Mesendoderm (in vitro differentiated cells): ENCODE data around the gene FXYD6.

Experiments used
- DNase-seq: peaks from one replicate; pipeline ENCODE4 v3.0.0; 2013
- H2AK5ac ChIP-seq: 2 replicates; pipeline ENCODE4 v1.6.1; 2013; ENCODE audit warnings: low read length, inconsistent platforms
- H2BK120ac ChIP-seq: 2 replicates; pipeline ENCODE4 v1.6.1; 2013; ENCODE audit warnings: low read depth, mild to moderate bottlenecking, low read length, moderate library complexity, mixed read lengths
- H2BK15ac ChIP-seq: replicated peaks from 2 replicates; pipeline ENCODE4 v1.6.1; 2013; ENCODE audit warnings: low read depth, mild to moderate bottlenecking, moderate library complexity
- H2BK5ac ChIP-seq: 2 replicates; pipeline ENCODE4 v1.6.1; 2013; ENCODE audit warnings: low read length, inconsistent platforms
- H3K18ac ChIP-seq: 2 replicates; pipeline ENCODE4 v1.6.1; 2013; ENCODE audit warnings: mild to moderate bottlenecking, low read length, mixed read lengths
- H3K23ac ChIP-seq: one replicate; pipeline ENCODE4 v1.6.1; 2013; ENCODE audit warnings: low read length
- H3K27ac ChIP-seq: 2 replicates; pipeline ENCODE4 v1.5.1; 2013; ENCODE audit warnings: low read depth, mild to moderate bottlenecking, inconsistent platforms, low read length, moderate library complexity
- H3K27me3 ChIP-seq: 2 replicates; pipeline ENCODE4 v1.6.1; 2013; ENCODE audit warnings: low read length, control low read depth, mild to moderate bottlenecking, inconsistent platforms; ENCODE audit not compliant: insufficient read depth, poor library complexity
- H3K36me3 ChIP-seq: 2 replicates; pipeline ENCODE4 v1.6.1; 2013; ENCODE audit warnings: low read length, inconsistent platforms; ENCODE audit not compliant: control insufficient read depth, insufficient read depth
- H3K4ac ChIP-seq: one replicate; pipeline ENCODE4 v1.6.1; 2013; ENCODE audit warnings: low read depth, mild to moderate bottlenecking, low read length, moderate library complexity
- H3K4me1 ChIP-seq: 2 replicates; pipeline ENCODE4 v1.6.1; 2013; ENCODE audit warnings: low read depth, low read length, inconsistent platforms; ENCODE audit not compliant: control insufficient read depth
- H3K4me2 ChIP-seq: 2 replicates; pipeline ENCODE4 v1.6.1; 2013; ENCODE audit warnings: low read length
- H3K4me3 ChIP-seq: 2 replicates; pipeline ENCODE4 v1.5.1; 2013; ENCODE audit warnings: mild to moderate bottlenecking, low read length
- H3K56ac ChIP-seq: one replicate; pipeline ENCODE4 v1.6.1; 2013; ENCODE audit warnings: low read length
- H3K79me1 ChIP-seq: 2 replicates; pipeline ENCODE4 v1.6.1; 2013; ENCODE audit warnings: low read length, inconsistent platforms
- H3K79me2 ChIP-seq: 2 replicates; pipeline ENCODE4 v1.6.1; 2013; ENCODE audit warnings: mild to moderate bottlenecking, low read length; ENCODE audit not compliant: control insufficient read depth, insufficient read depth
- H3K9ac ChIP-seq: 2 replicates; pipeline ENCODE4 v1.6.1; 2013; ENCODE audit warnings: low read length, inconsistent platforms
- H4K5ac ChIP-seq: one replicate; pipeline ENCODE4 v1.6.1; 2013; ENCODE audit warnings: low read length
- H4K8ac ChIP-seq: one replicate; pipeline ENCODE4 v1.6.1; 2013; ENCODE audit warnings: low read depth, mild to moderate bottlenecking, control low read depth, low read length, moderate library complexity
- WGBS: extraction: QIAGEN DNeasy Blood & Tissue Kit; methylation state at CpG from one replicate; pipeline ENCODE4 v1.1.7; 2013; ENCODE audit warnings: low lambda C conversion rate, missing lambda C conversion rate; ENCODE audit not compliant: insufficient coverage; ENCODE audit errors: extremely low coverage; 5-methylcytosine and 5-hydroxymethylcytosine counted together

FXYD6 gene

DNA sequence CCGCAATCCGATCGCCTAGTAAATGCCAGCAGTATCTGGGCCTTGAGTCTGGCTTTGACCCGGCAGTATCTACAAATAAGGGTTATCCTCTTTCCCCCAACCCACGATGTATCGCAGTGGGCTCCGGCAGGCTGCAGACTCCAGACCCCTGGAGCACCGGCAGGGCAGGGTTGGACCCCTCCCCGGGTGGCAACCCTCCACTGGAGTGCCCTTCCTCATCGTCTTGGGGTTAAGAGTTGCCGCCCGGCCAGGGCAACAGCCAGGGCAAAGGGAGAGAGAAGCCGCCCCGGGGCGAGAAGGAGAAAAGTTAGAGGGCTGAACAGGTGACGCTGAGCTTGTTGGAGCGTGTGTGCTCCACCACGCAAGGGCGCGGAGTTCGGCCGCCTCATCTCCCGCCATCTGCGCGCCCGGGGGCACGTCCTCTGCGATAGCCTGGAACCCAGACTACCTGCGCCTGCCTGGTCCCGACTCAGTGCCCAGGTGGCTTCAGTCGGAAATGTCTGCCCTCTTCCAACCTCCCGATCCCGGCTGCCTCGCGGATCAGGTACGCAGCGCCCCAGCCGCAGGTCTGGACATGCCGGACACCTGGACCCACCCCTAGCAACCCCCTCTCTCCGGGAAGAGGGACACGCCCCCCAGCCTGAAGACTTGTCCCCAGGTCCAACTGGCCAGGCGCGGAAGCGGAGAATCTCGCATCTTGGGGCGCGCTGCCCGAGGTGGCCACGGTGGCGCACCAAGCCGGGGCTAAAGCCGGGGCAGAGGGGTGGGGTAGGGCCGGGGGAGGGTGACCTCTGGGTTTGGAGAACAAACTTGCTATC is 80.6 kb downstream of the FXYD6 start:
- no peak overlapping the region for H3K23ac ChIP-seq
- H3K4ac ChIP-seq = no peak overlapping the region
- no peak overlapping the region for H2AK5ac ChIP-seq
- H3K27me3 ChIP-seq = peaks cover 33% of the 10 kb centered on the region
- H2BK5ac ChIP-seq = no peak overlapping the region
- H3K4me3 ChIP-seq = no peak overlapping the region
- peak overlapping the region; percentile 73 for H3K4me2 ChIP-seq
- H3K36me3 ChIP-seq = no peaks in the 10 kb centered on the region
- DNase-seq = no peak
- H4K8ac ChIP-seq = no peak overlapping the region
- H3K56ac ChIP-seq = peak overlapping the region; percentile 64
- no peak overlapping the region for H2BK120ac ChIP-seq
- no peak overlapping the region for H3K9ac ChIP-seq
- no CpG with 5 or more reads among the region's 53 CpGs for WGBS
- no peak overlapping the region for H3K27ac ChIP-seq
- H3K79me1 ChIP-seq = no peaks in the 10 kb centered on the region
- H3K79me2 ChIP-seq = no peaks in the 10 kb centered on the region
- H3K4me1 ChIP-seq = no peaks in the 10 kb centered on the region
- no peak overlapping the region for H3K18ac ChIP-seq
- no peak overlapping the region for H4K5ac ChIP-seq
- H2BK15ac ChIP-seq = no peak overlapping the region

DNA sequence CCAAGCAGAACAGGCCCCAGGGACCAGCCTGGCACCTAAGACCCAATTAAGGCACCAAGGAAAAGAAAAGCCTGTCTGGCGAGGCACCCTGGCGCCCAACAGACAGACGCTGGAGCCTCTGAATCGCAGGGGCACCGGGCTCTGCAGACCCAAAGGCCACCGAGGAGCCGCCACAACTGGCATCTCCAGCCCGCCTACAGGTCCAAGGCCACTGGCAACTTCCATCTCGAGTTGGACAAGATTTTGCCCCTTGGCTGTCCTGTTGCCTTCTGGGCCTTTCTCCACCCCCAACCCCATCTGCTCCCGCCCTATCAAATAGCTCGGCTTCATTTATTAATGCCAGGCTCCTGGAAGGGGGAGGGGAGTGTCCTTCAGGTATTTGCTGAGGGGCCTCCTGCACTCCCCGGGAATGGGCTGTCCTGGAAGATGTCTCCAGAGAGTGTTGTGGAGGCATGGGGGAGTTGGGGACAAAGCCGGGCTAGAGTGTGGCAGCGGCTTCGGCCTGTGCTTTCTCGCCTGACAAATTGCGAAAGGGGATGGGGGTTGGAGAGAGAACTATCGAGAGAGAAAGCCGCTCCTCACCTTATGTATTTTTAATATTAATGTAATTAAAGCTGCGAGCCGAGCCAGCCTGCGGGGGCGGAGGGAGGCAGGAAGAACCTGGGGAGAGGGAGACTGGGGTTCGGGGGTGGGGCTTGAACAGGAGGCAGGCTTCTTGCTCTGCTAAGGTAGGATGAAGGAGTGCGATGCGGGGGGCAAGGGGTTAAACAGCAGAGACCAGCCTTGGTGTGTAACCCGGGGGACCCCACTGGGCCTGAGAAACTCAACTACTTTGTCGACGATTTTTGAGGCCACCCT is 81.5 kb downstream of the FXYD6 start:
- Histone ChIP-seq H3K4me1 (no peaks in the 10 kb centered on the region), H2BK5ac (no peak overlapping the region), H4K5ac (no peak overlapping the region), H3K4me3 (no peak overlapping the region), H3K23ac (no peak overlapping the region), H3K9ac (no peak overlapping the region), H3K79me2 (no peaks in the 10 kb centered on the region), H3K56ac (no peak overlapping the region), H3K4me2 (no peak overlapping the region), H3K18ac (no peak overlapping the region), H2AK5ac (no peak overlapping the region), H3K27ac (no peak overlapping the region), H3K36me3 (no peaks in the 10 kb centered on the region), H2BK120ac (no peak overlapping the region), H3K79me1 (no peaks in the 10 kb centered on the region), H2BK15ac (no peak overlapping the region), H3K4ac (no peak overlapping the region), H3K27me3 (peaks cover 33% of the 10 kb centered on the region), H4K8ac (no peak overlapping the region)
- peak; percentile 9 for DNase-seq
- WGBS = no CpG with 5 or more reads among the region's 29 CpGs

DNA sequence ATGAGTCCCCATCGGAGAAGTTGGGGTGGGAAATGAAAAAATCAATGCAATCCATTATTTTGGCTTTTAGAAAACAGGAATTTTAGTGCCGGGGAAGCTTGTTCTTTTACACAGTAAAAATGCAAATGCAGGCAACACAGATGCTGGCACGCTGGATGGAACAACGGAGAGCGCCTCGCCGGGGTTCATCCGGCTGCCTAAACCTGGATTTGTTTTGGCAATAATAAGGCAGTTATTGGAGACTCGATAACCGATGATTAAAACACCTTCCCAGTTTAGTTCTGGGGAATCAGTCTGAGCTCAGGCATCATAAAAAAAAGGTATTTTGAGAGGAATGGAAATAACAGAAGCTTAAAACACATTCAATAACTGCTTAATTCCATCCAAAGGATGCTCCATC is 82.3 kb downstream of the FXYD6 start:
- H2AK5ac ChIP-seq = no peak overlapping the region
- H3K79me2 ChIP-seq = no peaks in the 10 kb centered on the region
- H3K23ac ChIP-seq = no peak overlapping the region
- H3K79me1 ChIP-seq = no peaks in the 10 kb centered on the region
- H3K27ac ChIP-seq = no peak overlapping the region
- H4K5ac ChIP-seq = no peak overlapping the region
- H3K4me3 ChIP-seq = no peak overlapping the region
- H4K8ac ChIP-seq = no peak overlapping the region
- no peak overlapping the region for H3K4me2 ChIP-seq
- no peaks in the 10 kb centered on the region for H3K4me1 ChIP-seq
- H3K27me3 ChIP-seq = peaks cover 33% of the 10 kb centered on the region
- no peak overlapping the region for H3K9ac ChIP-seq
- no peak overlapping the region for H3K18ac ChIP-seq
- no peak overlapping the region for H2BK120ac ChIP-seq
- WGBS = no CpG with 5 or more reads among the region's 10 CpGs
- DNase-seq = no peak
- no peak overlapping the region for H3K4ac ChIP-seq
- no peaks in the 10 kb centered on the region for H3K36me3 ChIP-seq
- H3K56ac ChIP-seq = no peak overlapping the region
- H2BK5ac ChIP-seq = no peak overlapping the region
- no peak overlapping the region for H2BK15ac ChIP-seq

DNA sequence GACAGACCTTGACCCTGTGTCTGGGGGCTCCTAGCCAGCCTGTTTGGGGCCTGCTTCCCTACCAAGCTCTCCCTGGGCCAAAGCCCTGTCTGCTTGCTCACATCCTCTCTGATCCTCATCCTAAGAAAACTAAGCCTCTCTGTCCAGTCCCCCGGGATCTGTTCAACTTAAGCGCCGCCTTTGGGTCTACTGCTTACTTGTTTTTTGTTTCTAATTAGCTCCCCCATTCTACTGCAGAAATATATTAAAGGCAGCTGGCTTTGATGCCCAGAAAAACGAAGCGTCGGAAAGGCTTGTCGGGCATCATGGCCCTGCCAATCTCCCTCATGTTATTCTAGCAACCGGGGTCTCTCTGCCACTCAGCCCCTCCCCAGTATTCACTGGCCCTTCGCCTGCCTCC is 82.9 kb downstream of the FXYD6 start:
- no peak for DNase-seq
- Histone ChIP-seq H3K79me2 (no peaks in the 10 kb centered on the region), H3K18ac (no peak overlapping the region), H3K4me2 (no peak overlapping the region), H3K4me1 (no peaks in the 10 kb centered on the region), H4K8ac (no peak overlapping the region), H3K56ac (no peak overlapping the region), H2AK5ac (no peak overlapping the region), H3K4me3 (no peak overlapping the region), H3K27me3 (peaks cover 32% of the 10 kb centered on the region), H3K79me1 (no peaks in the 10 kb centered on the region), H2BK120ac (no peak overlapping the region), H3K36me3 (no peaks in the 10 kb centered on the region), H3K4ac (no peak overlapping the region), H2BK5ac (no peak overlapping the region), H3K9ac (no peak overlapping the region), H2BK15ac (no peak overlapping the region), H3K23ac (no peak overlapping the region), H3K27ac (no peak overlapping the region), H4K5ac (no peak overlapping the region)
- WGBS = no CpG with 5 or more reads among the region's 9 CpGs

DNA sequence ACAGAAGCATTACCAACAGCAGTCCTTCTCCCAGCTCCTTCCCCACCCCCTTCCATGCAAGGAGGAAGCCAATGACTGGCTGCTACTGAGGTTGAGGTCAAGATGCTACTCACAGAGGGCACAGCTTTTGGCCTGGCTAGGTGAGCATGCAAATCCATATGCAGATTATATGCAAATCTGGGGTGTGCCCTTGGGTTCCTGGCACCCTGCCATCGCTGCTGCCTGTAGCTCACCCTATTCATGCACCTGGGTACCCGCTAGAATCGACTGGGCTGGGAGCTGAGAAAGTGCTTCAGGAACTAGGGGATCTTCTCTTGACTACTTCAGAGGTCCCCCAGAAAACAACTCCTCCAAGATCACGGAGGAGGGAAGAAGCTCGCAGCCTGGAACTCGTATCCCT is 83.5 kb downstream of the FXYD6 start:
- Histone ChIP-seq H3K23ac (no peak overlapping the region), H3K36me3 (no peaks in the 10 kb centered on the region), H3K4me1 (no peaks in the 10 kb centered on the region), H2BK15ac (no peak overlapping the region), H3K18ac (no peak overlapping the region), H3K4me3 (no peak overlapping the region), H3K9ac (no peak overlapping the region), H2BK120ac (no peak overlapping the region), H3K4ac (no peak overlapping the region), H2BK5ac (no peak overlapping the region), H3K56ac (no peak overlapping the region), H4K8ac (no peak overlapping the region), H3K4me2 (no peak overlapping the region), H3K27ac (no peak overlapping the region), H2AK5ac (no peak overlapping the region), H3K79me2 (no peaks in the 10 kb centered on the region), H3K79me1 (no peaks in the 10 kb centered on the region), H4K5ac (no peak overlapping the region), H3K27me3 (peaks cover 32% of the 10 kb centered on the region)
- DNase-seq = no peak
- no CpG with 5 or more reads among the region's 6 CpGs for WGBS
